K562 (cell line): Measurements from ENCODE around the gene BMAL1. TPM values are rescaled to one million over a fixed set of nuclear protein-coding genes. Genes with fewer than 3 reads are reported as not detected.

Experiments
- ATAC-seq: fragments of 200-7000 bp; cut with Tn5 transposase; 3 replicates; pipeline ENCODE4 v1.9.1; 2020; ENCODE audit warnings: moderate library complexity
- BruUV-seq: library from RNA; stranded (reverse); fragments of 400-500 nt; replicated peaks from 2 replicates; lab custom pipeline; 2021; lab: Mats Ljungman, UMichigan
- CTCF ChIA-PET: fragments of 300-600 bp; formaldehyde crosslinking; extraction: SDS; loops from one replicate; lab custom pipeline; 2021; ENCODE audit warnings: low intra/inter-chr PET ratio; lab: Yijun Ruan, JAX
- POLR2A ChIA-PET: fragments of 300-600, 350-650 bp; sonication (Branson Sonifier 250); formaldehyde crosslinking; extraction: SDS; loops from one replicate; lab custom pipeline; 2021; ENCODE audit warnings: antibody characterized with exemption, inconsistent platforms; lab: Yijun Ruan, JAX
- DNase-seq, 4 experiments: peaks; one replicate each; pipeline versions ENCODE4 v3.0.0 to v3.0.0-alpha.2; 2011 to 2018; ENCODE audit warnings: low spot score in 3 of 4, mixed read lengths in 3 of 4; ENCODE audit errors: extremely low read depth in 1 of 4
- FAIRE-seq: peaks from 2 replicates; lab custom pipeline; 2011; peaks lifted over from hg19 to GRCh38; lab: Jason Lieb, UNC
- H2AFZ ChIP-seq: 2 replicates; pipeline ENCODE4 v1.6.0; 2011; ENCODE audit warnings: low read depth, low read length, control low read depth, inconsistent platforms
- H3K27ac ChIP-seq: fragments of 200-600 bp; 3 replicates; pipeline ENCODE4 v1.8.0; 2011; ENCODE audit warnings: low read depth, mild to moderate bottlenecking, control low read depth, inconsistent platforms, low read length, moderate library complexity, mixed read lengths; ENCODE audit errors: extremely low read depth
- H3K27me3 ChIP-seq, 2 experiments: fragments of 300-600 bp in 1 of 2; 2 replicates in 1 of 2; 3 replicates in 1 of 2; pipeline versions ENCODE4 v1.6.0 to v1.8.0; 2011; ENCODE audit warnings: inconsistent platforms in 2 of 2, low read length in 2 of 2, mild to moderate bottlenecking in 1 of 2, mixed read lengths in 1 of 2, moderate library complexity in 1 of 2; ENCODE audit not compliant: control insufficient read depth in 2 of 2, insufficient read depth in 2 of 2
- H3K36me3 ChIP-seq: fragments of 300-600 bp; 3 replicates; pipeline ENCODE4 v1.8.0; 2011; ENCODE audit warnings: mild to moderate bottlenecking, low read length, inconsistent platforms; ENCODE audit not compliant: control insufficient read depth, insufficient read depth
- H3K4me1 ChIP-seq, 2 experiments: fragments of 200-600 bp in 1 of 2; replicated peaks in 1 of 2; 2 replicates in 1 of 2; 3 replicates in 1 of 2; pipeline versions ENCODE4 v1.5.1 to v1.8.0; 2011; ENCODE audit warnings: inconsistent platforms in 2 of 2, low read length in 2 of 2, mild to moderate bottlenecking in 1 of 2, mixed read lengths in 1 of 2, moderate library complexity in 1 of 2; ENCODE audit not compliant: control insufficient read depth in 2 of 2, insufficient read depth in 2 of 2
- H3K4me2 ChIP-seq: 2 replicates; pipeline ENCODE4 v1.6.1; 2011; ENCODE audit warnings: low read length, control low read depth, inconsistent platforms, mixed read lengths; ENCODE audit not compliant: insufficient read depth
- H3K4me3 ChIP-seq: fragments of 200-600 bp; sonication (generic), shearing (Covaris generic); 2 replicates; pipeline ENCODE4 v1.5.1; 2016; ENCODE audit warnings: control low read depth, inconsistent platforms
- H3K79me2 ChIP-seq: fragments of 200-600 bp; 3 replicates; pipeline ENCODE4 v1.8.0; 2011; ENCODE audit warnings: low read length, inconsistent platforms; ENCODE audit not compliant: control insufficient read depth, insufficient read depth
- H3K9ac ChIP-seq, 2 experiments: 2 replicates each; pipeline versions ENCODE4 v1.6.0 to v1.6.1; 2011; ENCODE audit warnings: low read depth in 2 of 2, low read length in 2 of 2, control low read depth in 1 of 2, inconsistent platforms in 1 of 2, mild to moderate bottlenecking in 1 of 2, mixed read lengths in 1 of 2; ENCODE audit not compliant: insufficient read depth in 1 of 2
- H3K9me1 ChIP-seq: one replicate; pipeline ENCODE4 v1.6.0; 2011; ENCODE audit warnings: inconsistent platforms, mild to moderate bottlenecking, low read length, moderate library complexity; ENCODE audit not compliant: control insufficient read depth, insufficient read depth
- H3K9me3 ChIP-seq: replicated peaks from 2 replicates; pipeline ENCODE4 v1.5.1; 2011; ENCODE audit warnings: low read depth, low read length, inconsistent platforms; ENCODE audit not compliant: control insufficient read depth, insufficient read depth
- H4K20me1 ChIP-seq: replicated peaks from 2 replicates; pipeline ENCODE4 v1.6.1; 2011; ENCODE audit warnings: low read length, inconsistent platforms, mixed read lengths; ENCODE audit not compliant: control insufficient read depth, insufficient read depth
- L3MBTL2 ChIP-seq: fragments of 450-650 bp; IDR thresholded peaks from 2 replicates; pipeline ENCODE4 v1.6.1; 2016; ENCODE audit warnings: mild to moderate bottlenecking, moderate library complexity
- NFATC3 ChIP-seq: fragments of 450-650 bp; IDR thresholded peaks from 2 replicates; pipeline ENCODE4 v1.6.1; 2017; ENCODE audit warnings: mild to moderate bottlenecking
- NFE2 ChIP-seq: IDR thresholded peaks from 2 replicates; pipeline ENCODE4 v1.6.1; 2014; ENCODE audit warnings: antibody characterized with exemption, low read depth
- NR2C1 ChIP-seq, 2 experiments: fragments of 450-650 bp; IDR thresholded peaks; 2 replicates each; pipeline ENCODE4 v1.6.1; 2017; ENCODE audit warnings: mild to moderate bottlenecking in 2 of 2, antibody characterized with exemption in 1 of 2, inconsistent platforms in 1 of 2, missing compliant biosample characterization in 1 of 2, missing genetic modification characterization in 1 of 2
- SRF ChIP-seq, 2 experiments: fragments of 250-450, 450-650 bp in 1 of 2; sonication (Bioruptor Pico) in 1 of 2; sonication (generic) in 1 of 2; formaldehyde crosslinking; IDR thresholded peaks; 2 replicates each; pipeline versions ENCODE4 v1.5.0 to v1.5.1; 2020 to 2022; ENCODE audit warnings: mild to moderate bottlenecking in 1 of 2, missing genetic modification reagents in 1 of 2
- TFAM ChIP-seq: fragments of 250-450 bp; sonication (Bioruptor Pico); conservative IDR thresholded peaks from 2 replicates; pipeline ENCODE4 v1.5.0; 2021; ENCODE audit warnings: mild to moderate bottlenecking, moderate library complexity
- WGBS: fragments of 100-300 bp; shearing (Covaris generic); methylation state at CpG from one replicate; pipeline ENCODE4 v1.1.6; 2016; ENCODE audit warnings: low coverage, mixed read lengths; ENCODE audit not compliant: insufficient coverage; ENCODE audit errors: missing lambda C conversion rate; 5-methylcytosine and 5-hydroxymethylcytosine counted together
- in situ Hi-C: fragments of 300-500 bp; cut with MboI; formaldehyde crosslinking; loops from 4 replicates; pipeline ENCODE4 v1.15.0; 2018; ENCODE audit warnings: inconsistent platforms, mixed read lengths
- intact Hi-C: fragments of 100-400 bp; cut with micrococcal nuclease; formaldehyde crosslinking; loops from 2 replicates; pipeline ENCODE4 v1.14.2; 2022
- polyA plus RNA-seq, 8 experiments: library from polyadenylated mRNA; depleted of rRNA in 4 of 8; stranded (reverse) in 5 of 8; unstranded in 3 of 8; fragments of >200 nt; fragmentation: Nextera tagmentation in 2 of 8; fragmentation: Illumina TruSeq in 1 of 8; extraction: Ambion mirVana in 2 of 8; extraction: Trizol in 1 of 8; gene quantifications; 2 replicates each; pipeline versions ENCODE4 v1.2.1 to v1.2.3, GENCODE V29; 2011 to 2014; ENCODE audit warnings: inconsistent platforms in 1 of 8, missing spikeins in 1 of 8
- total RNA-seq, 7 experiments: library from RNA; depleted of rRNA in 6 of 7; stranded (reverse); fragments of >200 nt in 6 of 7; fragmentation: Illumina TruSeq in 2 of 7; extraction: Trizol in 2 of 7; gene quantifications; 2 replicates each; pipeline versions ENCODE4 v1.2.1 to v1.2.3, GENCODE V29; 2011 to 2021; ENCODE audit warnings: low replicate concordance in 1 of 7

BMAL1 gene
- total and polyA plus RNA-seq, 9 of the 15 experiments (the other 6 are each of a cell fraction or from before 2014, with no cell fraction given): 0.14 to 2.4 (median 0.64) TPM

DNA sequence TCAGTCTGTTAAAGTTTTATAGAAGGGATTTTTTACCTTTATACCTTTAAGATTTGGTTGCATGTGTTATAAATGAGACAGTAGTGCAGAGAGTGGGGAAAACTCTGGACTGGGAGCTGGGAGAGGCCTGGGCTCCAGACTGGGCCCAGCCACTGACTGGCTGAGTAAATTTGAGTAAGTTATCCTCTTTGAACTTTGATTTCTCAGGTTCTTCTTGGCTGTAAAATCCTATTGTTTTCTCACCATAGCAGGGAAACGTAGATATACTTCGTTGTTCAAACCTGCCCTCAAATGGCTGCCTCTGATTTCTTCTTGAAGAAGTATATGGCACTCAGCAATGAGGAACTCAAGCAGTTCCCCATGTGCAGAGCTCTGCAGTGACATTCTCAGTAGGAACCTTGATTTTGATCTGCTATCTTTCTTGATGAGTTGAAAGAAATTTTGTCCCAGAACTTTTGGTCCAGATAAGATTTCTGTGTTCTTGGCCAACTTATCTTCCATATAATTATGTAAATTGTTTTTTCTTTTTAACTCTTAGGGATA lies 8.8 kb downstream of the BMAL1 start (continued):
- no peak for TF ChIP-seq TFAM (CRISPR knock-in tag)
- TF ChIP-seq NR2C1 (IDR thresholded peaks at IDR 0.05): no peak
- TF ChIP-seq NR2C1 (tag; IDR thresholded peaks at IDR 0.05): no peak
- no peak for TF ChIP-seq NFATC3
- no peak for TF ChIP-seq SRF (CRISPR knock-in tag; IDR thresholded peaks at IDR 0.05)

DNA sequence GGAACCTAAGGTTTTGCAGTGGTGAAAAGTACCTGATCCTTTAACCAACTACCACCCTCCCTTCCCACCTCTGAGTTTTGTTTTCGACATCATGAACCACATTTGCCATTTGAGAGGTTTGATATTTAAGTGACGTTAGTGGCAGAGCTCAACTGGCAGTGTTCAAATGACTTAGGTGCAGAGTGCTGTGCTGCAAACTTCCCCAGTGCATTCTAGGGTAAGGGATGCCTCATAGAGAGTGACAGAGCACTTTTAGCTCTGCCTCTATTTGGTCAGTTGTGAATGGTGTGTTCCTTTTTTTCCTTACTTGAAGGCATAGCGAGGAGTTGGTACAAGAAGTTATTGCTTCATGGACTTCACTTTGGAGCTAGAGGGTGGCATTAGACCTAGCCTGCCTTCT lies 9.4 kb downstream of the BMAL1 start:
- no peak overlapping the region for H3K4me3 ChIP-seq
- in situ Hi-C loops (no loop called here), intact Hi-C loops (no loop called here)
- no peaks in the 10 kb centered on the region for H3K36me3 ChIP-seq
- no peaks in the 10 kb centered on the region for H3K4me1 ChIP-seq
- H3K9me3 ChIP-seq: no peaks in the 10 kb centered on the region
- H4K20me1 ChIP-seq: no peaks in the 10 kb centered on the region; the same call in 1 of the 2 replicates
- ChIA-PET CTCF (no interaction called here), POLR2A (interaction anchor here (0.7 kb wide), 1 partner anchor 628 kb away, joined by 3 read pairs; no protein-coding TSS in a partner anchor)
- ATAC-seq (no peak), DNase-seq (no peak), FAIRE-seq (no peak)
- no peak overlapping the region for H3K27ac ChIP-seq
- no peaks in the 10 kb centered on the region for H3K9me1 ChIP-seq
- 0% methylated on average over 3 of the region's 3 CpGs for WGBS
- peak; percentile 35 for TF ChIP-seq NFE2
- no peak for TF ChIP-seq L3MBTL2
- no peaks in the 10 kb centered on the region for H3K79me2 ChIP-seq
- no peak overlapping the region for H3K4me2 ChIP-seq
- no peak overlapping the region for H3K9ac ChIP-seq
- H3K27me3 ChIP-seq: peaks cover 0 to 3% of the 10 kb centered on the region in 2 experiments; a peak in 2 of 5 replicates
- no peak overlapping the region for H2AFZ ChIP-seq
- BruUV-seq: no TSS peak
